ENCODE data around the gene ANKS1B.
"Not testable (repeated sequence)": the region's sequence is repeated elsewhere in the genome, so short reads cannot be mapped to it uniquely, and the experiment has no call there.

The ANKS1B gene

DNA sequence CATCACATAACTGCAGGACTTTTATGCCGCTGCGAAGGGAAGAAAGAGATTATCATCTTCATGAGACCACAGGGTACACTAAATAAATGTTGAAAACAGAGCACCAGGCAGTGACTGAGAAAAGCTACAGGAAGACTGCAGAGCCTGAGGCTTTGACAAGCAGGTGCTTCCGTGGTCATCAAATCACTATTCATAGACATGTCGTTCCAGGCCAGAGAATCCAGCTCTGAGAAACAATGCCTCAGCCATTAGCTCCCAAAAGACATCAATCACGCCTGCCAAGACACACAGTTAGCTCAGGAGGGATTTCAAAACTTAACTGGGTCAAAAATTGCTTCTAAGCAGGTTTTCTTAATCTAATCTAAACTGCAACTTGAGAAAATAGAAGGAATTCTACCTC is 384.3 kb downstream of the ANKS1B start:
- DNase-seq (ENCODE audit: low read depth in 1 of 2, low spot score in 1 of 2) = no peak
- TF ChIP-seq JUND (IDR thresholded peaks at IDR 0.05; ENCODE audit: low read depth) = no peak
- in situ Hi-C loops (cut with HindIII; ENCODE audit: low pct_unique_long_range_greater_than_20kb, low sequenced_read_pairs) = no loop called here

- no peak for DNase-seq (ENCODE audit: low read depth in 1 of 2, low spot score in 1 of 2)
- no peak for TF ChIP-seq JUND (IDR thresholded peaks at IDR 0.05; ENCODE audit: low read depth)
- in situ Hi-C loops (cut with HindIII; ENCODE audit: low pct_unique_long_range_greater_than_20kb, low sequenced_read_pairs) = no loop called here
Measured at GRCh38 chr12:99598785-99599184, 386.0 kb downstream of the ANKS1B start.

DNA sequence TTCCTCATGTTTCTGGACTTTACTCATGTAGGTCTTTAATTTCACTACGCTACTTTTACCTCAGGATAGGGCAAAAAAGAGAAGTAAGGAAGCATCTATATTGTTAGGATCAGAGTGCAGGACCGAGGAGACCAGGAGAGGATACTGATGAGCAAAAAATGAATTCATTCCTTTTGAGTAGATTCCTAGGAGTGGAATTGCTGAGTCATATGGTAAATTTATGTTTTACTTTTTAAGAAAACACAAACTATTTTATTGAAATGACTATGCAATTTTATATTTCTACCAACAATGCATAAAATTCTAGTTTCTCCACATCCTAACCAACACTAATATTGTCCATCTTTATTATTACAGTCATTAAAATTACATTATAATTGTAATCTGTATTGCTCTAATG is 388.0 kb downstream of the ANKS1B start:
- in situ Hi-C loops (cut with HindIII; ENCODE audit: low pct_unique_long_range_greater_than_20kb, low sequenced_read_pairs) = no loop called here
- no peak for DNase-seq (ENCODE audit: low read depth in 1 of 2, low spot score in 1 of 2)
- no peak for TF ChIP-seq JUND (IDR thresholded peaks at IDR 0.05; ENCODE audit: low read depth)

- in situ Hi-C loops (cut with HindIII; ENCODE audit: low pct_unique_long_range_greater_than_20kb, low sequenced_read_pairs); DNase-seq (ENCODE audit: low read depth in 1 of 2, low spot score in 1 of 2): not testable (repeated sequence)
Measured at GRCh38 chr12:99577125-99577524, 407.6 kb downstream of the ANKS1B start.

- TF ChIP-seq JUND (IDR thresholded peaks at IDR 0.05; ENCODE audit: low read depth) = no peak
- DNase-seq (ENCODE audit: low read depth in 1 of 2, low spot score in 1 of 2) = no peak
- in situ Hi-C loops (cut with HindIII; ENCODE audit: low pct_unique_long_range_greater_than_20kb, low sequenced_read_pairs) = no loop called here
Measured at GRCh38 chr12:99573980-99574379, 410.8 kb downstream of the ANKS1B start.

GRCh38 chr12:99567072-99567471 is 417.7 kb downstream of the ANKS1B start:
- in situ Hi-C loops (cut with HindIII; ENCODE audit: low pct_unique_long_range_greater_than_20kb, low sequenced_read_pairs) = no loop called here
- DNase-seq (ENCODE audit: low read depth in 1 of 2, low spot score in 1 of 2) = no peak
- no peak for TF ChIP-seq JUND (IDR thresholded peaks at IDR 0.05; ENCODE audit: low read depth)

GRCh38 chr12:99558109-99558508 is 426.6 kb downstream of the ANKS1B start:
- TF ChIP-seq JUND (IDR thresholded peaks at IDR 0.05; ENCODE audit: low read depth) = no peak
- no peak for DNase-seq (ENCODE audit: low read depth in 1 of 2, low spot score in 1 of 2)
- in situ Hi-C loops (cut with HindIII; ENCODE audit: low pct_unique_long_range_greater_than_20kb, low sequenced_read_pairs) = no loop called here

DNA sequence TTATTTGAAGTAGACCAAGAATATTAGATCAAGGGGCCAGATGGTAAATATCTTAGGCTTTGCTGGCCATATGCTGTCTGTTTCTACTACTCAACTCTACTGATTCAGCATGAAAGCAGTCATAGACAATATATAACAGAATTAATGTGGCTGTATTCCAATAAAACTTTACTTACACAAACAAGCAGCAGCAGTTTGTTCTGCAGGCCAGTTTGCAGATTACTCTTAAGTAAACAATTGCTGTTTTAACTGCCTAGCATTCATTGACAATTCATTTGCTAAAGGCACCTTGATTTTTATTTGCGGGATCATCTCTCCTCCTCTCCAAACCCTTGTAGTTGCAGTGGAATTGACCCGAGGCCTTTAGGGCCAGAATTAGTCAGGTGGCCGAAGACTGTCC is 431.3 kb downstream of the ANKS1B start:
- in situ Hi-C loops (cut with HindIII; ENCODE audit: low pct_unique_long_range_greater_than_20kb, low sequenced_read_pairs) = no loop called here
- DNase-seq (ENCODE audit: low read depth in 1 of 2, low spot score in 1 of 2) = peak in 1 of 2 experiments; percentile 11
- TF ChIP-seq JUND (IDR thresholded peaks at IDR 0.05; ENCODE audit: low read depth) = no peak

- no peak for DNase-seq (ENCODE audit: low read depth in 1 of 2, low spot score in 1 of 2)
- in situ Hi-C loops (cut with HindIII; ENCODE audit: low pct_unique_long_range_greater_than_20kb, low sequenced_read_pairs) = no loop called here
- TF ChIP-seq JUND (IDR thresholded peaks at IDR 0.05; ENCODE audit: low read depth) = no peak
Measured at GRCh38 chr12:99552022-99552421, 432.7 kb downstream of the ANKS1B start.

DNA sequence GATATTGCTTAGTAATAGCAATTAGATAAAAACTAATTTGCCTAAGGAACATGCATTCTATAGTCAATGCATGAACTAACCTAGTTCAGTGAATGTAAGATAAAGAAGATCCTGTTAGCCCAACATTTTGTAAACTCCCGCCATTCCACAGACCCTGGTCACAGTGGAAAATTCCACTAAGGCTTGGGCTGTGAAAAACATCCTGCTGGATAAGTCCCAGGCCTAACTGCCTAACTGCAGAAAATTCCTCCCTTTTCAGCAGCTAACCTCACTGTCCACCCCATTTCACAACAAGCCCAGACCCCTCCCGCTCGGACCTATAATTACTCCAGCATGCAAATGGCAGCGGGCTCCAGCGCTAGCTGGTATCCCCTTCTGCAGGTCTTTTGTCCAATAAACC is 435.1 kb downstream of the ANKS1B start:
- in situ Hi-C loops (cut with HindIII; ENCODE audit: low pct_unique_long_range_greater_than_20kb, low sequenced_read_pairs) = no loop called here
- DNase-seq (ENCODE audit: low read depth in 1 of 2, low spot score in 1 of 2) = no peak
- no peak for TF ChIP-seq JUND (IDR thresholded peaks at IDR 0.05; ENCODE audit: low read depth)

DNA sequence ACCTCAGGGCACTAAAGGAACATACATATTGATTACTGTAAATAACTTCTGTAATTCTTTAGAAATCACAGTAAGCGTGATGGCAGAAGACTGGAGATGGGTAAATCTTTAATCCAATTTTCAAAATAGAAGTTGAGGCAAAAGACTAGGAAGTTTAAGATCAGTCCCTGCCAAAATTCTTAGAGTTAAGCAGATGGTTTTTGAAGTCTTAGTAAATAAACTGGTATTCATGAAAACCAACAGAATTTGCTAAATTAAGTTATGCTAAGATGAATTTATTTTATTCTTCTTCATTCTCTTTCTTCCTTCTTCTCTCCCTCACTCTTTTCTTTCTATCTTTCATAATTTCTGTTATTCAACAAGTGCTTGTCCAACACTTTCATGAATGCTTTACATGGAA is 435.5 kb downstream of the ANKS1B start:
- no peak for TF ChIP-seq JUND (IDR thresholded peaks at IDR 0.05; ENCODE audit: low read depth)
- DNase-seq (ENCODE audit: low read depth in 1 of 2, low spot score in 1 of 2) = no peak
- in situ Hi-C loops (cut with HindIII; ENCODE audit: low pct_unique_long_range_greater_than_20kb, low sequenced_read_pairs) = no loop called here

DNA sequence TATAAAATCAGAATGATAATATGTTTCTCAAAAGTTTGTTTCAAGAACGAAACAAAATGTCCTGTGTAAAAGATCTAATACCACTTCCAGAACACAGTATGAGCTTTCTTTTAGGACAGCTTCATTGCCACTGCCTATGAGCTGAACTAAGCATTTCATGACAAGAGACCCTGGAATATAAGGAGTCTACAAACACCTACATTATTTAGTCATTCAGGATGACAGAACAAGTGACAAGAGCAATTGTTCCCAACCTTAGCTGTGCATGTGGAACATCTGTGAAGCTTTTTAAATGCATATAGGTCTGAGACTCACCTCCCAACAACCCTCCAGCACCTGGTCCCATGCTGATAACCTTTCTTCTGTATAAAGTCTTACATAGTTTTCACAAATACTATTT is 440.3 kb downstream of the ANKS1B start:
- in situ Hi-C loops (cut with HindIII; ENCODE audit: low pct_unique_long_range_greater_than_20kb, low sequenced_read_pairs) = no loop called here
- no peak for DNase-seq (ENCODE audit: low read depth in 1 of 2, low spot score in 1 of 2)

GRCh38 chr12:99529966-99530365 is 454.8 kb downstream of the ANKS1B start:
- no peak for TF ChIP-seq JUND (IDR thresholded peaks at IDR 0.05; ENCODE audit: low read depth)
- in situ Hi-C loops (cut with HindIII; ENCODE audit: low pct_unique_long_range_greater_than_20kb, low sequenced_read_pairs) = no loop called here
- no peak for DNase-seq (ENCODE audit: low read depth in 1 of 2, low spot score in 1 of 2)

More for the DNA sequence above, 440.3 kb downstream of the ANKS1B start:
- TF ChIP-seq JUND (IDR thresholded peaks at IDR 0.05; ENCODE audit: low read depth) = no peak

GRCh38 chr12:99528478-99528877 is 456.3 kb downstream of the ANKS1B start:
- in situ Hi-C loops (cut with HindIII; ENCODE audit: low pct_unique_long_range_greater_than_20kb, low sequenced_read_pairs) = no loop called here
- TF ChIP-seq JUND (IDR thresholded peaks at IDR 0.05; ENCODE audit: low read depth) = no peak
- DNase-seq (ENCODE audit: low read depth in 1 of 2, low spot score in 1 of 2) = no peak
